GM12878 (cell line): Measurements from ENCODE around the gene AHNAK2. TPM values are rescaled to one million over a fixed set of nuclear protein-coding genes. Genes with fewer than 3 reads are reported as not detected.
A peak's percentile ranks its signal among the peaks of the same experiment; 100 is the strongest.

ENCODE experiments used
- ATAC-seq: fragments of 200-7000 bp; cut with Tn5 transposase; 3 replicates; pipeline ENCODE4 v1.9.1; 2020; ENCODE audit warnings: mild to moderate bottlenecking, moderate library complexity
- BruUV-seq: library from RNA; stranded (reverse); fragments of 400-500 nt; replicated peaks from 2 replicates; lab custom pipeline; 2021; lab: Mats Ljungman, UMichigan
- CTCF ChIA-PET: fragments of 300-600 bp; sonication (Branson Sonifier 250); formaldehyde crosslinking; extraction: SDS; loops from one replicate; lab custom pipeline; 2021; ENCODE audit warnings: inconsistent platforms; lab: Yijun Ruan, JAX
- POLR2A ChIA-PET: fragments of 350-600 bp; formaldehyde crosslinking; extraction: SDS; loops from one replicate; lab custom pipeline; 2021; ENCODE audit warnings: inconsistent platforms; lab: Charles Lee
- RAD21 ChIA-PET: fragments of 300-600 bp; sonication (Branson Sonifier 250); formaldehyde crosslinking; loops from one replicate; lab custom pipeline; 2023; ENCODE audit warnings: antibody characterized with exemption; ENCODE audit not compliant: unreplicated experiment; lab: Charles Lee
- SMC1A ChIA-PET: fragments of 300-600 bp; sonication (Branson Sonifier 250); formaldehyde crosslinking; loops from one replicate; lab custom pipeline; 2023; ENCODE audit not compliant: unreplicated experiment, uncharacterized antibody; lab: Charles Lee
- DNase-seq: peaks from one replicate; pipeline ENCODE4 v3.0.0-alpha.2; 2011; ENCODE audit warnings: low read depth, low spot score
- FAIRE-seq: peaks from 3 replicates; lab custom pipeline; 2011; peaks lifted over from hg19 to GRCh38; lab: Jason Lieb, UNC
- H2AFZ ChIP-seq: 2 replicates; pipeline ENCODE4 v1.6.0; 2011; ENCODE audit warnings: low read depth, low read length, control low read depth; ENCODE audit not compliant: control insufficient read depth
- H3K27ac ChIP-seq: 2 replicates; pipeline ENCODE4 v1.5.1; 2011; ENCODE audit warnings: control low read depth; ENCODE audit not compliant: control insufficient read depth, insufficient read depth
- H3K27me3 ChIP-seq, 2 experiments: replicated peaks in 1 of 2; 2 replicates each; pipeline versions ENCODE4 v1.6.0 to v1.6.1; 2011; ENCODE audit warnings: low read length in 1 of 2; ENCODE audit not compliant: control insufficient read depth in 2 of 2, insufficient read depth in 2 of 2
- H3K36me3 ChIP-seq, 2 experiments: 2 replicates each; pipeline ENCODE4 v1.5.1; 2011; ENCODE audit warnings: low read length in 1 of 2; ENCODE audit not compliant: control insufficient read depth in 2 of 2, insufficient read depth in 2 of 2
- H3K4me1 ChIP-seq: 2 replicates; pipeline ENCODE4 v1.6.1; 2011; ENCODE audit warnings: mild to moderate bottlenecking, low read length, moderate library complexity, mixed read lengths; ENCODE audit not compliant: control insufficient read depth, insufficient read depth
- H3K4me2 ChIP-seq: 2 replicates; pipeline ENCODE4 v1.6.0; 2011; ENCODE audit warnings: control low read depth; ENCODE audit not compliant: control insufficient read depth, insufficient read depth
- H3K4me3 ChIP-seq: fragments of 200-600 bp; sonication (generic); 2 replicates; pipeline ENCODE4 v1.5.1; 2016
- H3K79me2 ChIP-seq: 2 replicates; pipeline ENCODE4 v1.6.0; 2011; ENCODE audit warnings: low read length; ENCODE audit not compliant: control insufficient read depth, insufficient read depth
- H3K9ac ChIP-seq: 2 replicates; pipeline ENCODE4 v1.8.0; 2011; ENCODE audit warnings: low read length, control low read depth, mixed read lengths; ENCODE audit not compliant: control insufficient read depth, insufficient read depth
- H3K9me3 ChIP-seq: replicated peaks from 3 replicates; pipeline ENCODE4 v1.5.1; 2011; ENCODE audit warnings: mild to moderate bottlenecking, low read length; ENCODE audit not compliant: control insufficient read depth, insufficient read depth
- H4K20me1 ChIP-seq: 2 replicates; pipeline ENCODE4 v1.6.0; 2011; ENCODE audit not compliant: control insufficient read depth, insufficient read depth
- EED ChIP-seq: sonication (generic); IDR thresholded peaks from 2 replicates; pipeline ENCODE4 v1.6.1; 2016; ENCODE audit warnings: antibody characterized with exemption, low read depth
- EGR1 ChIP-seq, 2 experiments: IDR thresholded peaks; 1 replicate in 1 of 2; 2 replicates in 1 of 2; pipeline ENCODE4 v1.6.1; 2011 to 2012; ENCODE audit warnings: low read depth in 2 of 2, low read length in 2 of 2, borderline replicate concordance in 1 of 2, mild to moderate bottlenecking in 1 of 2, moderate library complexity in 1 of 2
- IKZF2 ChIP-seq, 2 experiments: fragments of 450-650 bp; IDR thresholded peaks; 2 replicates each; pipeline ENCODE4 v1.6.1; 2017; ENCODE audit warnings: mild to moderate bottlenecking in 2 of 2, moderate library complexity in 2 of 2
- NFYB ChIP-seq: IDR thresholded peaks from 2 replicates; pipeline ENCODE4 v1.6.1; 2011; ENCODE audit warnings: low read depth, mild to moderate bottlenecking, low read length, improper control_type of control experiment, moderate library complexity; ENCODE audit not compliant: insufficient read depth
- RUNX3 ChIP-seq: IDR thresholded peaks from 2 replicates; pipeline ENCODE4 v1.6.1; 2012; ENCODE audit warnings: low read length, inconsistent platforms
- TCF12 ChIP-seq: IDR thresholded peaks from 2 replicates; pipeline ENCODE4 v1.6.1; 2011; ENCODE audit warnings: low read depth, mild to moderate bottlenecking, low read length
- YY1 ChIP-seq: IDR thresholded peaks from 2 replicates; pipeline ENCODE4 v1.6.1; 2011; ENCODE audit warnings: low read depth, mild to moderate bottlenecking, low read length
- ZBED1 ChIP-seq: IDR thresholded peaks from 2 replicates; pipeline ENCODE4 v1.6.1; 2016; ENCODE audit warnings: borderline replicate concordance
- WGBS: methylation state at CpG from one replicate; pipeline ENCODE4 v1.1.6; 2016; ENCODE audit warnings: low lambda C conversion rate; ENCODE audit not compliant: insufficient replicate concordance, insufficient coverage; ENCODE audit errors: missing lambda C conversion rate; 5-methylcytosine and 5-hydroxymethylcytosine counted together
- in situ Hi-C: fragments of 300-500 bp; cut with MboI; formaldehyde crosslinking; loops from 9 replicates; pipeline ENCODE4 v1.14.3; 2018; ENCODE audit warnings: mixed read lengths
- intact Hi-C: fragments of 100-400 bp; cut with micrococcal nuclease; formaldehyde crosslinking; loops from one replicate; pipeline ENCODE4 v1.14.2; 2022; ENCODE audit not compliant: unreplicated experiment
- polyA plus RNA-seq, 11 experiments: library from polyadenylated mRNA; depleted of rRNA in 4 of 11; unstranded in 6 of 11; stranded (reverse) in 5 of 11; fragments of >200 nt; fragmentation: Nextera tagmentation in 4 of 11; fragmentation: Illumina TruSeq in 1 of 11; extraction: Ambion mirVana in 4 of 11; extraction: Trizol in 1 of 11; gene quantifications; 1 replicate in 1 of 11; 2 replicates in 10 of 11; pipeline versions ENCODE4 v1.2.1 to v1.2.3, GENCODE V29; 2011 to 2016; ENCODE audit warnings: inconsistent platforms in 2 of 11, missing spikeins in 2 of 11, low read depth in 1 of 11
- total RNA-seq, 4 experiments: library from RNA; depleted of rRNA in 3 of 4; stranded (reverse); fragments of >200 nt in 3 of 4; fragmentation: Illumina TruSeq in 1 of 4; extraction: Trizol in 1 of 4; gene quantifications; 2 replicates each; pipeline versions ENCODE4 v1.2.1 to v1.2.3, GENCODE V29; 2013 to 2021

The AHNAK2 gene
- total and polyA plus RNA-seq, 10 of the 15 experiments (the other 5 are each of a cell fraction or from before 2014, with no cell fraction given): 0.03 to 0.10 TPM; not detected in 8

- RAD21 ChIA-PET: no interaction called here
- H4K20me1 ChIP-seq: no peaks in the 10 kb centered on the region; the same call in 1 of the 2 replicates
- 53% methylated on average over 14 of the region's 14 CpGs for WGBS
- 0 out of 2 replicates have a peak, but pooled peaks cover 2% of the 10 kb centered on the region for H3K79me2 ChIP-seq
- DNase-seq: no peak
- no TSS peak for BruUV-seq
- TF ChIP-seq YY1 (0 out of 2 replicates have a peak, but pooled peaks have one; percentile 29), IKZF2 (IDR thresholded peaks at IDR 0.05) (0 out of 4 replicates have a peak, but pooled peaks of 1 of the 2 experiments have one; percentile 21), TCF12 (0 out of 2 replicates have a peak, but pooled peaks have one; percentile 49), ZBED1 (no peak), RUNX3 (peak; percentile 24; the same call in 1 of the 2 replicates), EGR1 (IDR thresholded peaks at IDR 0.05; ENCODE audit: borderline replicate concordance in 1 of 2, low read depth in 2 of 2, low read length in 2 of 2) (0 out of 3 replicates have a peak, but pooled peaks of 1 of the 2 experiments have one; percentile 11), NFYB (no peak), EED (peak; percentile 58; the same call in 1 of the 2 replicates)
- H3K4me3 ChIP-seq: peak within 1 kb of the TSS; percentile 67; the same call in 1 of the 2 replicates
- no peaks in the 10 kb centered on the region for H3K36me3 ChIP-seq
- H3K4me1 ChIP-seq: peaks cover 48% of the 10 kb centered on the region
- peak within 1 kb of the TSS; percentile 95 for H3K4me2 ChIP-seq
- H3K27me3 ChIP-seq: peaks cover 0 to 2% of the 10 kb centered on the region in 2 experiments; a peak in 2 of 4 replicates
- in situ Hi-C loops: no loop called here
- H3K27ac ChIP-seq: peak within 1 kb of the TSS; percentile 78
- peak; percentile 64 for FAIRE-seq
- POLR2A ChIA-PET: no interaction called here
- no peak for ATAC-seq
- CTCF ChIA-PET: interaction anchor here (0.9 to 1.7 kb wide), 6 partner anchors 9 to 50 kb away, joined by 3 to 6 read pairs (median 4); no protein-coding TSS in a partner anchor
- H3K9me3 ChIP-seq: peaks cover 6% of the 10 kb centered on the region; the same call in 2 of the 3 replicates
- no peak within 1 kb of the TSS for H2AFZ ChIP-seq
- SMC1A ChIA-PET: interaction anchor here (1.1 kb wide), 1 partner anchor 29 kb away, joined by 3 read pairs; no protein-coding TSS in a partner anchor
- peak within 1 kb of the TSS; percentile 40; the same call in 1 of the 2 replicates for H3K9ac ChIP-seq
- intact Hi-C loops: no loop called here
These were observed 53.6 kb downstream of the AHNAK2 start, which contains the start of gene PLD4 for GRCh38 chr14:104924421-104925213. TSS of gene PLD4 (plus strand) at chr14:104924879. CDS start at chr14:104927141, 2,262 bp downstream.
